HepG2 (cell line): ENCODE measurements around the gene SINHCAF. TPM values are rescaled to one million over a fixed set of nuclear protein-coding genes. Genes with fewer than 3 reads are reported as not detected.
A peak's percentile ranks its signal among the peaks of the same experiment; 100 is the strongest.

ENCODE experiments used
- ATAC-seq: fragments of 200-7000 bp; cut with Tn5 transposase; 3 replicates; pipeline ENCODE4 v1.9.1; 2020; ENCODE audit warnings: mild to moderate bottlenecking, moderate library complexity
- BruUV-seq: library from RNA; stranded (reverse); fragments of 400-500 nt; replicated peaks from 2 replicates; lab custom pipeline; 2021; lab: Mats Ljungman, UMichigan
- CTCF ChIA-PET: fragments of 300-600 bp; formaldehyde crosslinking; extraction: SDS; loops from one replicate; lab custom pipeline; 2021; ENCODE audit warnings: low total read pairs, inconsistent platforms, low intra/inter-chr PET ratio; lab: Yijun Ruan, JAX
- POLR2A ChIA-PET: fragments of 350-600 bp; sonication (Branson Sonifier 250); formaldehyde crosslinking; loops from one replicate; lab custom pipeline; 2020; ENCODE audit warnings: antibody characterized with exemption, inconsistent platforms; lab: Yijun Ruan, JAX
- DNase-seq: peaks from one replicate; pipeline ENCODE4 v3.0.0-alpha.2; 2015; ENCODE audit warnings: low spot score
- FAIRE-seq: peaks from 3 replicates; lab custom pipeline; 2011; peaks lifted over from hg19 to GRCh38; lab: Jason Lieb, UNC
- H2AFZ ChIP-seq: one replicate; pipeline ENCODE4 v1.6.1; 2011; ENCODE audit warnings: low read length, inconsistent platforms
- H3K27ac ChIP-seq: fragments of 300-600 bp; 3 replicates; pipeline ENCODE4 v1.8.0; 2011; ENCODE audit warnings: mixed run types, mild to moderate bottlenecking, mixed read lengths, low read length, inconsistent platforms; ENCODE audit not compliant: insufficient read depth; ENCODE audit errors: extremely low read length
- H3K27me3 ChIP-seq, 2 experiments: fragments of 200-600 bp in 1 of 2; 2 replicates in 1 of 2; 3 replicates in 1 of 2; pipeline versions ENCODE4 v1.6.0 to v1.8.0; 2011; ENCODE audit warnings: low read length in 2 of 2, mild to moderate bottlenecking in 2 of 2, moderate library complexity in 2 of 2, inconsistent platforms in 1 of 2; ENCODE audit not compliant: insufficient read depth in 2 of 2, control insufficient read depth in 1 of 2
- H3K36me3 ChIP-seq, 2 experiments: fragments of 200-600 bp in 1 of 2; replicated peaks in 1 of 2; 2 replicates in 1 of 2; 3 replicates in 1 of 2; pipeline versions ENCODE4 v1.5.1 to v1.8.0; 2011; ENCODE audit warnings: low read length in 2 of 2, inconsistent platforms in 1 of 2; ENCODE audit not compliant: insufficient read depth in 2 of 2, control insufficient read depth in 1 of 2
- H3K4me1 ChIP-seq: 2 replicates; pipeline ENCODE4 v1.5.1; 2012; ENCODE audit warnings: low read length, inconsistent platforms; ENCODE audit not compliant: insufficient read depth
- H3K4me2 ChIP-seq: 2 replicates; pipeline ENCODE4 v1.6.0; 2011; ENCODE audit warnings: low read depth, low read length, inconsistent platforms
- H3K4me3 ChIP-seq, 3 experiments: fragments of 200-600 bp in 1 of 3; sonication (generic), shearing (Covaris generic) in 1 of 3; replicated peaks in 1 of 3; 2 replicates each; pipeline ENCODE4 v1.5.1; 2011 to 2016; ENCODE audit warnings: low read length in 3 of 3, inconsistent platforms in 2 of 3, low read depth in 2 of 3, mild to moderate bottlenecking in 2 of 3, control low read depth in 1 of 3, mixed read lengths in 1 of 3; ENCODE audit not compliant: insufficient read depth in 1 of 3
- H3K79me2 ChIP-seq: one replicate; pipeline ENCODE4 v1.6.1; 2011; ENCODE audit warnings: low read length, inconsistent platforms; ENCODE audit not compliant: insufficient read depth
- H3K9ac ChIP-seq: 2 replicates; pipeline ENCODE4 v1.6.0; 2011; ENCODE audit warnings: mild to moderate bottlenecking, low read depth, low read length, inconsistent platforms; ENCODE audit not compliant: insufficient read depth
- H3K9me3 ChIP-seq: 2 replicates; pipeline ENCODE4 v1.5.1; 2012; ENCODE audit warnings: mild to moderate bottlenecking, low read length
- H4K20me1 ChIP-seq: 2 replicates; pipeline ENCODE4 v1.6.0; 2011; ENCODE audit warnings: inconsistent platforms, mild to moderate bottlenecking, low read length, moderate library complexity; ENCODE audit not compliant: insufficient read depth
- ARHGAP35 ChIP-seq: sonication (generic); formaldehyde crosslinking; IDR thresholded peaks from 2 replicates; pipeline ENCODE4 v1.9.0; 2022; ENCODE audit warnings: mild to moderate bottlenecking, inconsistent platforms, moderate library complexity, missing genetic modification reagents, borderline replicate concordance
- JUND ChIP-seq: sonication (generic); formaldehyde crosslinking; IDR thresholded peaks from 2 replicates; pipeline ENCODE4 v1.8.0; 2022; ENCODE audit warnings: mild to moderate bottlenecking, missing genetic modification reagents
- MLXIP ChIP-seq: sonication (generic); formaldehyde crosslinking; IDR thresholded peaks from 2 replicates; pipeline ENCODE4 v1.9.0; 2021; ENCODE audit warnings: missing genetic modification reagents, borderline replicate concordance
- NFKB2 ChIP-seq: sonication (generic); formaldehyde crosslinking; IDR thresholded peaks from 2 replicates; pipeline ENCODE4 v1.4.0; 2020; ENCODE audit warnings: missing genetic modification reagents, borderline replicate concordance
- NR2F2 ChIP-seq: IDR thresholded peaks from 2 replicates; pipeline ENCODE4 v1.6.1; 2012; ENCODE audit warnings: low read depth, inconsistent platforms, borderline replicate concordance
- POLR2AphosphoS5 ChIP-seq: IDR thresholded peaks from 2 replicates; pipeline ENCODE4 v1.6.1; 2012; ENCODE audit warnings: low read depth, low read length
- SP4 ChIP-seq: sonication (generic); formaldehyde crosslinking; IDR thresholded peaks from 2 replicates; pipeline ENCODE4 v1.8.1; 2023; ENCODE audit warnings: mild to moderate bottlenecking, missing genetic modification reagents
- ZFP90 ChIP-seq: sonication (generic); formaldehyde crosslinking; IDR thresholded peaks from 2 replicates; pipeline ENCODE4 v1.8.0; 2022; ENCODE audit warnings: missing genetic modification reagents, mild to moderate bottlenecking, inconsistent platforms, borderline replicate concordance
- ZKSCAN1 ChIP-seq: fragments of 150-350 bp; IDR thresholded peaks from 2 replicates; pipeline ENCODE4 v1.6.1; 2014; ENCODE audit warnings: low read length
- ZMYM2 ChIP-seq: sonication (generic); formaldehyde crosslinking; IDR thresholded peaks from 2 replicates; pipeline ENCODE4 v1.8.0; 2022; ENCODE audit warnings: mild to moderate bottlenecking, missing genetic modification reagents
- ZNF34 ChIP-seq: sonication (generic); formaldehyde crosslinking; IDR thresholded peaks from 2 replicates; pipeline ENCODE4 v1.4.0; 2020; ENCODE audit warnings: mild to moderate bottlenecking, missing genetic modification reagents, borderline replicate concordance
- ZNF501 ChIP-seq: sonication (generic); formaldehyde crosslinking; IDR thresholded peaks from 2 replicates; pipeline ENCODE4 v1.5.1; 2020; ENCODE audit warnings: mild to moderate bottlenecking, moderate library complexity, missing genetic modification reagents
- ZNF503 ChIP-seq: sonication (generic); formaldehyde crosslinking; IDR thresholded peaks from 2 replicates; pipeline ENCODE4 v1.4.0; 2020; ENCODE audit warnings: missing genetic modification reagents
- ZNF605 ChIP-seq: sonication (generic); formaldehyde crosslinking; IDR thresholded peaks from 2 replicates; pipeline ENCODE4 v1.8.0; 2022; ENCODE audit warnings: mild to moderate bottlenecking, missing genetic modification reagents
- ZNF784 ChIP-seq: sonication (generic); formaldehyde crosslinking; IDR thresholded peaks from 2 replicates; pipeline ENCODE4 v1.5.1; 2020; ENCODE audit warnings: missing genetic modification reagents, mild to moderate bottlenecking, borderline replicate concordance
- ZNF883 ChIP-seq: sonication (generic); formaldehyde crosslinking; IDR thresholded peaks from 2 replicates; pipeline ENCODE4 v1.5.1; 2020; ENCODE audit warnings: mild to moderate bottlenecking, missing genetic modification reagents; ENCODE audit errors: not compliant biosample characterization
- WGBS: methylation state at CpG from one replicate; pipeline ENCODE4 v1.1.6; 2017; ENCODE audit warnings: low lambda C conversion rate; 5-methylcytosine and 5-hydroxymethylcytosine counted together
- in situ Hi-C: cut with HindIII; loops from 2 replicates; pipeline ENCODE4 v1.10.0; 2017; ENCODE audit warnings: low pct_unique_long_range_greater_than_20kb; ENCODE audit not compliant: extremely low pct_ligation_motif_present
- intact Hi-C: fragments of 100-400 bp; cut with micrococcal nuclease; formaldehyde crosslinking; loops from one replicate; pipeline ENCODE4 v1.10.0; 2022; ENCODE audit not compliant: unreplicated experiment
- polyA plus RNA-seq, 8 experiments: library from polyadenylated mRNA; depleted of rRNA in 3 of 8; stranded (reverse) in 7 of 8; unstranded in 1 of 8; fragments of >200 nt; fragmentation: Illumina TruSeq in 4 of 8; extraction: Trizol in 4 of 8; gene quantifications; 2 replicates each; pipeline versions ENCODE4 v1.2.1 to v1.2.3, GENCODE V29; 2011 to 2016; ENCODE audit warnings: low read depth in 4 of 8, missing spikeins in 1 of 8, mixed read lengths in 1 of 8; ENCODE audit not compliant: insufficient read depth in 1 of 8
- total RNA-seq, 5 experiments: library from RNA; depleted of rRNA; stranded (reverse); fragments of >200 nt; fragmentation: Illumina TruSeq; extraction: Trizol; gene quantifications; 2 replicates each; pipeline ENCODE4 v1.2.3, GENCODE V29; 2016; ENCODE audit warnings: low read depth in 1 of 5

SINHCAF gene
- total and polyA plus RNA-seq, 2 of the 13 experiments (the other 11 are each of a cell fraction or from before 2014, with no cell fraction given), result 54.6 to 97.8 TPM

- peak; percentile 3 for ATAC-seq
Observed at GRCh38 chr12:31323391-31324115, 2.4 kb downstream of the SINHCAF start.

More at GRCh38 chr12:31323391-31324115, 2.4 kb downstream of the SINHCAF start:
- H3K4me2 ChIP-seq, result peak overlapping the region; percentile 91
- H3K27ac ChIP-seq, result peak overlapping the region; percentile 86
- H3K4me3 ChIP-seq, result peak overlapping the region; percentile 73 to 88 (median 80)
- WGBS, result 3% methylated on average over 14 of the region's 37 CpGs
- no peak overlapping the region for H2AFZ ChIP-seq
- peaks cover 73% of the 10 kb centered on the region for H3K79me2 ChIP-seq
- peak overlapping the region; percentile 93 for H3K9ac ChIP-seq
- TF ChIP-seq ZMYM2 (CRISPR knock-in tag) (0 out of 2 replicates have a peak, but pooled peaks have one; percentile 8), POLR2AphosphoS5 (peak; percentile 16; the same call in 1 of the 2 replicates), ZNF34 (CRISPR knock-in tag) (no peak), ZNF501 (CRISPR knock-in tag) (no peak), ZNF883 (CRISPR knock-in tag) (peak; percentile 16), ARHGAP35 (CRISPR knock-in tag) (peak; percentile 46; the same call in 1 of the 2 replicates), ZFP90 (CRISPR knock-in tag) (0 out of 2 replicates have a peak, but pooled peaks have one; percentile 45), ZNF605 (no peak), MLXIP (CRISPR knock-in tag) (no peak), ZNF784 (0 out of 2 replicates have a peak, but pooled peaks have one; percentile 11), ZNF503 (peak; percentile 8; the same call in 1 of the 2 replicates), SP4 (CRISPR knock-in tag) (0 out of 2 replicates have a peak, but pooled peaks have one; percentile 5), JUND (CRISPR knock-in tag) (0 out of 2 replicates have a peak, but pooled peaks have one; percentile 9), NFKB2 (CRISPR knock-in tag) (0 out of 2 replicates have a peak, but pooled peaks have one; percentile 1), NR2F2 (0 out of 2 replicates have a peak, but pooled peaks have one; percentile 11), ZKSCAN1 (peak; percentile 88)
- no peaks in the 10 kb centered on the region; a peak in 1 of 5 replicates for H3K27me3 ChIP-seq
- H4K20me1 ChIP-seq, result peaks cover 51% of the 10 kb centered on the region
- intact Hi-C loops (no loop called here), in situ Hi-C loops (no loop called here)
- H3K4me1 ChIP-seq, result peaks cover 56% of the 10 kb centered on the region
- no peaks in the 10 kb centered on the region; a peak in 1 of 5 replicates for H3K36me3 ChIP-seq
- FAIRE-seq (no peak), DNase-seq (no peak)
- no TSS peak for BruUV-seq
- ChIA-PET POLR2A (interaction anchor here (0.5 to 1.0 kb wide), 2 partner anchors 16 to 47 kb away, joined by 3 read pairs; no protein-coding TSS in a partner anchor), CTCF (no interaction called here)
- H3K9me3 ChIP-seq, result no peaks in the 10 kb centered on the region
